ENCODE data around the gene OPA3.

- no peak for TF ChIP-seq POLR2A (IDR thresholded peaks at IDR 0.05)
- no peak for TF ChIP-seq CTCF (IDR thresholded peaks at IDR 0.05)
Measured at GRCh38 chr19:45621976-45622503, 37.4 kb upstream of the OPA3 start.

All from tibial nerve (tissue), 3 donors.